ENCODE measurements around the gene CBX5. TPM values are rescaled to one million over a fixed set of nuclear protein-coding genes. Genes with fewer than 3 reads are reported as not detected.

Gene CBX5
- total RNA-seq, 1 experiment from 2014 or later, result 173 TPM

DNA sequence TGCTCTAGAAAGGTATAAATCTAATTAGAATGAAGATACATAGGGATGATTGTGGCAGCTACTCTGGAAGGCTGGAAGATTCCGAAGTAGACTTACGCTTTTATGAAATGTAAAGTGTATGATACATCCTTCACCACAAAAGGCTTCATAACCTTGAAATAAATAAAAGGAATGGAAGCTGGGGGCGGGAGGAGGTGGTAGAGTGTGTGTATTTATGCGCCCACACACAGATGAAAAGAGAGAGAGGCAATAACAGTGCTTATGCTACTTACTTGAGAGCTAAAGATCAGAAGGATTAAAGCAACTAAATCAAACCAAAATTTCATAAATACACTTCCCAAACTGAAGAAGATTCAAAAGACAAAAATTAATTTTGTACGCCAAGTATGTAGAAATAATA is 30.4 kb downstream of the CBX5 start:
- no peaks in the 10 kb centered on the region for H3K27me3 Mint-ChIP-seq (ENCODE audit: unreplicated experiment)
- intact Hi-C loops (cut with micrococcal nuclease; ENCODE audit: unreplicated experiment), result no loop called here
- no peaks in the 10 kb centered on the region for H3K9me3 Mint-ChIP-seq (ENCODE audit: low read depth, unreplicated experiment)
- H3K27ac Mint-ChIP-seq (ENCODE audit: unreplicated experiment), result no peak overlapping the region
- no TSS peak for BruUV-seq (replicated peaks)
- TF ChIP-seq, protein P1, sequence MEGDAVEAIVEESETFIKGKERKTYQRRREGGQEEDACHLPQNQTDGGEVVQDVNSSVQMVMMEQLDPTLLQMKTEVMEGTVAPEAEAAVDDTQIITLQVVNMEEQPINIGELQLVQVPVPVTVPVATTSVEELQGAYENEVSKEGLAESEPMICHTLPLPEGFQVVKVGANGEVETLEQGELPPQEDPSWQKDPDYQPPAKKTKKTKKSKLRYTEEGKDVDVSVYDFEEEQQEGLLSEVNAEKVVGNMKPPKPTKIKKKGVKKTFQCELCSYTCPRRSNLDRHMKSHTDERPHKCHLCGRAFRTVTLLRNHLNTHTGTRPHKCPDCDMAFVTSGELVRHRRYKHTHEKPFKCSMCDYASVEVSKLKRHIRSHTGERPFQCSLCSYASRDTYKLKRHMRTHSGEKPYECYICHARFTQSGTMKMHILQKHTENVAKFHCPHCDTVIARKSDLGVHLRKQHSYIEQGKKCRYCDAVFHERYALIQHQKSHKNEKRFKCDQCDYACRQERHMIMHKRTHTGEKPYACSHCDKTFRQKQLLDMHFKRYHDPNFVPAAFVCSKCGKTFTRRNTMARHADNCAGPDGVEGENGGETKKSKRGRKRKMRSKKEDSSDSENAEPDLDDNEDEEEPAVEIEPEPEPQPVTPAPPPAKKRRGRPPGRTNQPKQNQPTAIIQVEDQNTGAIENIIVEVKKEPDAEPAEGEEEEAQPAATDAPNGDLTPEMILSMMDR (IDR thresholded peaks at IDR 0.05; ENCODE audit: unreplicated experiment), result no peak
- H3K4me1 Mint-ChIP-seq (ENCODE audit: low read depth, unreplicated experiment), result no peaks in the 10 kb centered on the region
- H3K4me3 Mint-ChIP-seq (ENCODE audit: low read depth, unreplicated experiment), result no peak overlapping the region
- H3K36me3 Mint-ChIP-seq (ENCODE audit: insufficient read depth, unreplicated experiment), result peaks cover 60% of the 10 kb centered on the region
- CTCF ChIA-PET, result no interaction called here
- no peak for DNase-seq

DNA sequence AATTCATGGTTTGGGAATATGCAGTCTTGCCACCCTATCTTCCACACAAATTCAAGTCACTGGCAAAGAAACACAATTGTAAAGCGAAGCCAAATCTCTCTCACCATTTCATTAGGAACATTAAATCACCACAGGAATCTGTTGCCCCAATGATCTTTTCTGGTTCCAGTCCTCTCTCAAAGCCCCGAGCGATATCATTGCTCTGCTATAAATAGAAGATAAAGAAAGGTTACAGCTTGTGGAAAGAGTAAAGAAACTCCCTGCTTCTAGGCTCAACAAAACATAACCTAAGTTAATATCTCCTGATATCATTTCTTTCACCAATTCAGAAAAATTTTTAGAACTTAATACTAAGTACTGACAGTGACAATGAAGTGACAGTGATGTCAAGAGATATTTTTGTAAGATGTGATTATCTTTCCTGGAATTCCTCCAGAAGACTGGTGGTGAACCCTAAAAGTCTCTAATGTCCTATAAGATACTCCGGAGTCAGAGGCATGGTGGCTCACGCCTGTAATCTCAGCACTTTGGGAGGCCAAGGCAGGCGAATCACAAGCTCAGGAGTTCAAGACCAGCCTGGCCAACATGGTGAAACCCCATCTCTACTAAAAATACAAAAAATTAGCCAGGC is 33.8 kb downstream of the CBX5 start:
- Mint-ChIP-seq H3K9me3 (ENCODE audit: low read depth, unreplicated experiment) (no peaks in the 10 kb centered on the region), H3K4me3 (ENCODE audit: low read depth, unreplicated experiment) (no peak overlapping the region), H3K4me1 (ENCODE audit: low read depth, unreplicated experiment) (no peaks in the 10 kb centered on the region), H3K27me3 (ENCODE audit: unreplicated experiment) (no peaks in the 10 kb centered on the region), H3K36me3 (ENCODE audit: insufficient read depth, unreplicated experiment) (peaks cover 41% of the 10 kb centered on the region), H3K27ac (ENCODE audit: unreplicated experiment) (no peak overlapping the region)
- DNase-seq, result no peak
- TF ChIP-seq, protein P1 (IDR thresholded peaks at IDR 0.05; ENCODE audit: unreplicated experiment), result no peak
- CTCF ChIA-PET, result interaction anchor here (1.2 kb wide), 1 partner anchor 79 kb away, joined by 4 read pairs; the partner anchor contains the start of gene COPZ1
- no TSS peak for BruUV-seq (replicated peaks)
- intact Hi-C loops (cut with micrococcal nuclease; ENCODE audit: unreplicated experiment), result no loop called here

DNA sequence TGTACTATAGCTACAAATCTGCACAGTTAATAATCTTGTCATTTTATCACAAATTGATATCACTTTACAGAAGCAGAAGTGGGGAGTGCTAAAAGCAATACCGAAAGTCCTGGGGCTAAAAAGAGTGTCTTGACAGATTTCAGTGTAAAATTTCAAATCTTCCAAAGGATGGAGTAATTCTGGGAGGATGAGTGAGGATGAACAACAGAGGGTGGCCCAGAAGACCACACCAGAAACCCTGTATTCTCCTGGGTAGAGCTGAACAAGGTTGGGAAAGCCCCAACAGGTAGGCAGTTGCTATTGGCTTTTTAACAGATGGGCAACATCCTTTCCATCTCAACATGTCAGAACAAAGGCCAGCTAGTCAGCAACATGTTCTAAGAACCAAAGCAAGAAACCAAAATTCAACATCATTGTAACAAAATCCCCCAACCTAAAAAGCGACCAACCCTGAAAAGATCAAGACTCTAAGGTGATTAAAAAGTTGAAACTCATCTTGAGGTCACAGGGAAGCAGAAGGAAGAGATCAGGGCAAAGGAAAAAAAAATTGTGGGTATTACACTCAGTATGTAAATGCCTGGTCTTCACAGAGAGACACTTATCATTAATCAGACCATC is 38.8 kb downstream of the CBX5 start:
- intact Hi-C loops (cut with micrococcal nuclease; ENCODE audit: unreplicated experiment), result no loop called here
- TF ChIP-seq, protein P1 (IDR thresholded peaks at IDR 0.05; ENCODE audit: unreplicated experiment), result no peak
- no peak for DNase-seq
- Mint-ChIP-seq H3K9me3 (ENCODE audit: low read depth, unreplicated experiment) (no peaks in the 10 kb centered on the region), H3K4me3 (ENCODE audit: low read depth, unreplicated experiment) (no peak overlapping the region), H3K36me3 (ENCODE audit: insufficient read depth, unreplicated experiment) (peaks cover 32% of the 10 kb centered on the region), H3K27me3 (ENCODE audit: unreplicated experiment) (no peaks in the 10 kb centered on the region), H3K4me1 (ENCODE audit: low read depth, unreplicated experiment) (no peaks in the 10 kb centered on the region), H3K27ac (ENCODE audit: unreplicated experiment) (no peak overlapping the region)
- TSS peak; percentile 8 for BruUV-seq (replicated peaks)
- CTCF ChIA-PET, result no interaction called here

DNA sequence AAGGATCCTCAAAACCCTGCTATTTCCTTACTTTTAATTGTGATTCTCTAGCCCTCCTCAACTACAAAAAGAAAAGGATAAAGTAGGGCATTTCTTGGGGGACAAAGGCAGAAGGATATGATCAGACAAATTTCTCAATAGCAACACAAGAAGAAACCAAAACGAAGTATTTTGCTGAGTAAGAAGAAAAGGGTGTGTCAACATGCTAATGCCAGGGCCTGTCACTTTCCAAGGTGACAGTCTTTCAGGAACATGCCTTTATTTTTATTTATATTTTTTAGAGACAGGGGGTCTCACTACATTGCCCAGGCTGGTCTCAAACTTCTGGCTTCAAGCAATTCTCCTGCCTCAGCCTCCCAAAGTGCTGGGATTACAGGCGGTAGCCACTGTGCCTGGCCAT is 39.8 kb downstream of the CBX5 start:
- no TSS peak for BruUV-seq (replicated peaks)
- no peak overlapping the region for H3K4me3 Mint-ChIP-seq (ENCODE audit: low read depth, unreplicated experiment)
- intact Hi-C loops (cut with micrococcal nuclease; ENCODE audit: unreplicated experiment), result no loop called here
- CTCF ChIA-PET, result no interaction called here
- H3K27me3 Mint-ChIP-seq (ENCODE audit: unreplicated experiment), result no peaks in the 10 kb centered on the region
- DNase-seq, result no peak
- no peak overlapping the region for H3K27ac Mint-ChIP-seq (ENCODE audit: unreplicated experiment)
- H3K9me3 Mint-ChIP-seq (ENCODE audit: low read depth, unreplicated experiment), result no peaks in the 10 kb centered on the region
- no peaks in the 10 kb centered on the region for H3K4me1 Mint-ChIP-seq (ENCODE audit: low read depth, unreplicated experiment)
- TF ChIP-seq, protein P1 (IDR thresholded peaks at IDR 0.05; ENCODE audit: unreplicated experiment), result no peak
- peaks cover 32% of the 10 kb centered on the region for H3K36me3 Mint-ChIP-seq (ENCODE audit: insufficient read depth, unreplicated experiment)
